Measurements from ENCODE around the gene TM6SF1. TPM values are rescaled to one million over a fixed set of nuclear protein-coding genes. Genes with fewer than 3 reads are reported as not detected.

Gene TM6SF1
- total RNA-seq, 1 donor from 2014 or later = 6.3 TPM

DNA sequence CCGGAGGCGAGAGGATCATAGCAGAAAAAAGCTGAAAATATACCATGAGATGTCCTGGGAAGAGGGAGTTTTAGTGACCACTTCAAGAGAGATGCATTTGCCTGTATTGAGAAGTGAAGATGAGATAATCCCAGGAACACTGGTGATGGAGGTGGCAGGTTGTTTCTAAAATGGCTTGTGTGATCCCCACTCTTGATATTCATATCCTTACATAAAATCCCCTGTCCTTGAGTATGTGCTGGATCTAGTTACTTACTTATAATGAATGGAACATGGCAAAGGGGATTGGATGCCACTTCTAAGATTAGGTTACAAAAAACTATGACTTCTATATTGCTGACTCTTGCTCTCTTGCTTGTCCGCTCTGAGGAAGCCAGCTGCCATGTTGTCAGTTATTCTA is 78.1 kb downstream of the TM6SF1 start:
- TF ChIP-seq, protein P1, sequence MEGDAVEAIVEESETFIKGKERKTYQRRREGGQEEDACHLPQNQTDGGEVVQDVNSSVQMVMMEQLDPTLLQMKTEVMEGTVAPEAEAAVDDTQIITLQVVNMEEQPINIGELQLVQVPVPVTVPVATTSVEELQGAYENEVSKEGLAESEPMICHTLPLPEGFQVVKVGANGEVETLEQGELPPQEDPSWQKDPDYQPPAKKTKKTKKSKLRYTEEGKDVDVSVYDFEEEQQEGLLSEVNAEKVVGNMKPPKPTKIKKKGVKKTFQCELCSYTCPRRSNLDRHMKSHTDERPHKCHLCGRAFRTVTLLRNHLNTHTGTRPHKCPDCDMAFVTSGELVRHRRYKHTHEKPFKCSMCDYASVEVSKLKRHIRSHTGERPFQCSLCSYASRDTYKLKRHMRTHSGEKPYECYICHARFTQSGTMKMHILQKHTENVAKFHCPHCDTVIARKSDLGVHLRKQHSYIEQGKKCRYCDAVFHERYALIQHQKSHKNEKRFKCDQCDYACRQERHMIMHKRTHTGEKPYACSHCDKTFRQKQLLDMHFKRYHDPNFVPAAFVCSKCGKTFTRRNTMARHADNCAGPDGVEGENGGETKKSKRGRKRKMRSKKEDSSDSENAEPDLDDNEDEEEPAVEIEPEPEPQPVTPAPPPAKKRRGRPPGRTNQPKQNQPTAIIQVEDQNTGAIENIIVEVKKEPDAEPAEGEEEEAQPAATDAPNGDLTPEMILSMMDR (IDR thresholded peaks at IDR 0.05) = no peak

More for the DNA sequence above, 78.1 kb downstream of the TM6SF1 start:
- no peak for DNase-seq (ENCODE audit: low spot score in 2 of 2)
- H3K9me3 ChIP-seq = no peaks in the 10 kb centered on the region
- H3K4me1 ChIP-seq = no peaks in the 10 kb centered on the region
- no peak overlapping the region for H3K27ac ChIP-seq
- intact Hi-C loops (cut with DNase I) = no loop called here
- H3K4me3 ChIP-seq = no peak overlapping the region
- no peaks in the 10 kb centered on the region for H3K27me3 ChIP-seq
- no peaks in the 10 kb centered on the region for H3K36me3 ChIP-seq

Other genes with a start within 250 kb of the TM6SF1 start
- 22.0 TPM for gene HOMER2, start 154.9 kb upstream of the TM6SF1 start, total RNA-seq
- 4.8 TPM for gene RAMAC, start 121.4 kb upstream of the TM6SF1 start, total RNA-seq
- gene C15orf40, start 96.0 kb upstream of the TM6SF1 start, total RNA-seq = 1.3 TPM
- 63.9 TPM for gene BTBD1, start 40.4 kb upstream of the TM6SF1 start, total RNA-seq
- 20.8 TPM for gene HDGFL3, start 100.2 kb downstream of the TM6SF1 start, total RNA-seq
- not detected for gene BNC1, start 177.0 kb downstream of the TM6SF1 start, total RNA-seq

Data from ascending aorta (tissue), 2 donors.